ENCODE data around the gene OR1L8.

Gene OR1L8

GRCh38 chr9:122518226-122518625 is 65.0 kb downstream of the OR1L8 start:
- DNase-seq (ENCODE audit: low read depth), result no peak
